Measurements from ENCODE around the gene ANKRD30B.

- no peak for TF ChIP-seq EP300 (IDR thresholded peaks at IDR 0.05)
- no peak for TF ChIP-seq POLR2AphosphoS5 (IDR thresholded peaks at IDR 0.05)
- TF ChIP-seq POLR2A (IDR thresholded peaks at IDR 0.05) = no peak
- no peak for TF ChIP-seq CTCF (IDR thresholded peaks at IDR 0.05)
Measured at GRCh38 chr18:14776801-14777200, 28.8 kb downstream of the ANKRD30B start.
